HL-60/S4 treated with phorbol 12-myristate 13-acetate at 8.2 ng/mL for 4 days and 3 days (cell line): ENCODE measurements around the gene MTIF2.
"Not testable (repeated sequence)": the region's sequence is repeated elsewhere in the genome, so short reads cannot be mapped to it uniquely, and the experiment has no call there.

Experiments used
- in situ Hi-C: fragments of 300-500 bp; cut with MboI; formaldehyde crosslinking; loops from 2 replicates; pipeline ENCODE4 v1.15.0; 2022; ENCODE audit warnings: low sequenced_read_pairs

Gene MTIF2

DNA sequence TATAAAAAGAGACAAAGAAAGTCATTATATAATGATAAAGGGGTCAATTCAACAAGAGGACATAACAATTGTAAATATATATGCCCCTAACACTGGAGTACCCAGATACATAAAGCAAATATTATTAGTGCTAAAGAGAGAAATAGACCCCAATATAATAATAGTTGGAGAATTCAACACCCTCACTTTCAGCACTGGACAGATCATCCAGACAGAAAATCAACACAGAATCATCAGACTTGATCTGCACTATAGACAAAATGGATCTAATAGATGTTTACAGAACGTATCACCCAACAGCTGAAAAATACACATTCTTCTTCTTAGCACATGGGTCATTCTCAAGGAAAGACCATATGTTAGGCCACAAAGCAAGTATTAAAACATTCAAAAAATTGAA is 68.6 kb downstream of the MTIF2 start:
- in situ Hi-C loops, result no loop called here

DNA sequence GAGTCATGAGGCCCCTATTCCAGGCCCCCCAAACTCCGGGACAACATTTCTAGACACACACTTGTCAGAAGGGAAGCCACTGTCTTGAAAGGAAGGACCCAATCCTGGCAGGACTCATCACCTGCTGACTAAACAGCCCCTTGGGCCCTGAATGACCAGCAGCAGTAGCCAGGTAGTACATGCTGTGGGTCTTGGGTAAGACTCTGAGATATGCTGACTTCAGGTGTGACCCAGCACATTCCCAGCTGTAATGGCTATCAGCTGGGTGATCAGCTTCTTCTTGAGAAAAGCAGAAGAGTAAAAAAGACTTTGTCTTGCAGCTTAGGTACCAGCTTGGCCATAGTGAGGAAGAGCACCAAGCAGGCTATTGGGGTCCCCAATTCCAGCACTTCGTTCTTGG is 72.5 kb downstream of the MTIF2 start:
- in situ Hi-C loops, result no loop called here

DNA sequence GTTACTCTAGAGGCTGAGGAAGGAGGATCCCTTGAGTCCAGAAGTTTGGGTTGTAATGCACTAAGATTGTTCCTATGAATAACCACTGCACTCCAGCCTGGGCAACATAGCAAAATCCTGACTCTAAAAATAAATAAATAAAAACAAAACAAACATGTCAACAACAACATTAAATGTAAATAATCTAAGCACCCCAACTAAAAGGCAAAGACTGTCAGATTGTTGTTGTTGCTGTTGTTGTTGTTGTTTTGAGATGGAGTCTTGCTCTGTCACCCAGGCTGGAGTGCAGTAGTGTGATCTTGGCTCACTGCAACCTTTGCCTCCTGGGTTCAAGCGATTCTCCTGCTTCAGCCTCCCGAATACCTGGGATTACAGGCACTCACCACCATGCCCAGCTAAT is 77.1 kb downstream of the MTIF2 start:
- in situ Hi-C loops, result not testable (repeated sequence)

DNA sequence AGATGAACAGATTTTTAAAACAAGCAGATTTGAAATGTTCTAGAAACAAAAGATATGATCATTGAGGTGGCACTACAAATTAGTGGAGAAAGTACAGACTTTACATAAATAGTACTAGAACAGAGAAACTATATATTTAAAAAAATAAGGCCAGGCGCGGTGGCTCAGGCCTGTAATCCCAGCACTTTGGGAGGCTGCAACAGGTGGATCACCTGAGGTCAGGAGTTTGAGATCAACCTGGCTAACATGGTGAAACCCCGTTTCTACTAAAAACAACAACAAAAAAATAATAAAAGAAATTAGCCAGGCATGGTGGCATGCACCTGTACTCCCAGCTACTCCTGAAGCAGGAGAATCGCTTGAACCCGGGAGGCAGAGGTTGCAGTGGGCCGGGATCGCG is 82.2 kb downstream of the MTIF2 start:
- in situ Hi-C loops, result not testable (repeated sequence)
